ENCODE measurements around the gene SRI.

- no peak for TF ChIP-seq CTCF (IDR thresholded peaks at IDR 0.05)
- TF ChIP-seq POLR2A (IDR thresholded peaks at IDR 0.05): no peak
Observed at GRCh38 chr7:88201305-88201704, 18.5 kb downstream of the SRI start.

Measured in testis (tissue), 2 donors.